ENCODE measurements around the gene MRC1. TPM values are rescaled to one million over a fixed set of nuclear protein-coding genes. Genes with fewer than 3 reads are reported as not detected.
A peak's percentile ranks its signal among the peaks of the same experiment; 100 is the strongest.

Gene MRC1
- total RNA-seq, 4 donors from 2014 or later, result 3.3 to 9.8 (median 5.9) TPM

- TF ChIP-seq POLR2AphosphoS5 (IDR thresholded peaks at IDR 0.05) (no peak), CTCF (IDR thresholded peaks at IDR 0.05) (no peak), EP300 (IDR thresholded peaks at IDR 0.05) (no peak), POLR2A (IDR thresholded peaks at IDR 0.05) (no peak)
- H3K4me1 ChIP-seq, result no peaks in the 10 kb centered on the region
- no peak for DNase-seq (ENCODE audit: low spot score in 2 of 2)
Measured at GRCh38 chr10:17841050-17841449, 31.9 kb downstream of the MRC1 start.

GRCh38 chr10:17842641-17843040 is 33.5 kb downstream of the MRC1 start:
- Histone ChIP-seq H3K4me1 (no peaks in the 10 kb centered on the region), H3K9me3 (no peaks in the 10 kb centered on the region), H3K27me3 (no peaks in the 10 kb centered on the region), H3K36me3 (no peaks in the 10 kb centered on the region), H3K4me3 (no peak overlapping the region), H3K27ac (no peak overlapping the region)
- TF ChIP-seq POLR2A (IDR thresholded peaks at IDR 0.05) (no peak), POLR2AphosphoS5 (IDR thresholded peaks at IDR 0.05) (no peak), EP300 (IDR thresholded peaks at IDR 0.05) (no peak), CTCF (IDR thresholded peaks at IDR 0.05) (no peak)
- WGBS, result 75% methylated on average over 5 of the region's 5 CpGs
- no peak for DNase-seq (ENCODE audit: low spot score in 2 of 2)

More at GRCh38 chr10:17841050-17841449, 31.9 kb downstream of the MRC1 start:
- no peaks in the 10 kb centered on the region for H3K36me3 ChIP-seq
- H3K27me3 ChIP-seq, result no peaks in the 10 kb centered on the region
- no peak overlapping the region for H3K4me3 ChIP-seq
- H3K27ac ChIP-seq, result no peak overlapping the region
- 86% methylated on average over 1 of the region's 1 CpG for WGBS
- no peaks in the 10 kb centered on the region for H3K9me3 ChIP-seq

GRCh38 chr10:17847585-17848296 is 38.6 kb downstream of the MRC1 start:
- no peak for TF ChIP-seq POLR2A (IDR thresholded peaks at IDR 0.05)
- TF ChIP-seq CTCF (IDR thresholded peaks at IDR 0.05), result peak in 1 of 2 donors; percentile 24
- TF ChIP-seq POLR2AphosphoS5 (IDR thresholded peaks at IDR 0.05), result no peak
- no peak for TF ChIP-seq EP300 (IDR thresholded peaks at IDR 0.05)
- 52% methylated on average over 5 of the region's 5 CpGs for WGBS

GRCh38 chr10:17848646-17849045 is 39.5 kb downstream of the MRC1 start:
- WGBS, result 85% methylated on average over 5 of the region's 5 CpGs
- Histone ChIP-seq H3K36me3 (no peaks in the 10 kb centered on the region), H3K4me3 (no peak overlapping the region), H3K27ac (no peak overlapping the region), H3K27me3 (no peaks in the 10 kb centered on the region), H3K9me3 (no peaks in the 10 kb centered on the region), H3K4me1 (no peaks in the 10 kb centered on the region)
- TF ChIP-seq POLR2A (IDR thresholded peaks at IDR 0.05), result no peak
- TF ChIP-seq EP300 (IDR thresholded peaks at IDR 0.05), result no peak
- DNase-seq (ENCODE audit: low spot score in 2 of 2), result no peak

More at GRCh38 chr10:17847585-17848296, 38.6 kb downstream of the MRC1 start:
- Histone ChIP-seq H3K36me3 (no peaks in the 10 kb centered on the region), H3K9me3 (no peaks in the 10 kb centered on the region), H3K27ac (no peak overlapping the region), H3K4me1 (no peaks in the 10 kb centered on the region), H3K27me3 (no peaks in the 10 kb centered on the region), H3K4me3 (no peak overlapping the region)
- DNase-seq (ENCODE audit: low spot score in 2 of 2), result no peak

GRCh38 chr10:17850501-17850900 is 41.4 kb downstream of the MRC1 start:
- WGBS, result 81% methylated on average over 3 of the region's 3 CpGs
- DNase-seq (ENCODE audit: low spot score in 2 of 2), result no peak
- H3K4me3 ChIP-seq, result no peak overlapping the region
- H3K27ac ChIP-seq, result no peak overlapping the region
- no peaks in the 10 kb centered on the region for H3K4me1 ChIP-seq
- no peak for TF ChIP-seq POLR2AphosphoS5 (IDR thresholded peaks at IDR 0.05)
- H3K27me3 ChIP-seq, result no peaks in the 10 kb centered on the region
- H3K9me3 ChIP-seq, result no peaks in the 10 kb centered on the region
- H3K36me3 ChIP-seq, result no peaks in the 10 kb centered on the region

- Histone ChIP-seq H3K36me3 (no peaks in the 10 kb centered on the region), H3K27ac (no peak overlapping the region), H3K27me3 (no peaks in the 10 kb centered on the region), H3K4me1 (no peaks in the 10 kb centered on the region), H3K4me3 (no peak overlapping the region), H3K9me3 (no peaks in the 10 kb centered on the region)
- TF ChIP-seq CTCF (IDR thresholded peaks at IDR 0.05) (no peak), POLR2A (IDR thresholded peaks at IDR 0.05) (no peak), EP300 (IDR thresholded peaks at IDR 0.05) (no peak)
- DNase-seq (ENCODE audit: low spot score in 2 of 2), result peak in 1 of 2 donors; percentile 68
- 5% methylated on average over 4 of the region's 4 CpGs for WGBS
Measured at GRCh38 chr10:17851611-17852010, 42.5 kb downstream of the MRC1 start.
